ENCODE measurements around the gene MTERF1.

GRCh38 chr7:91880413-91881241, at the start of gene MTERF1:
- TF ChIP-seq CTCF (conservative IDR thresholded peaks at IDR 0.05 in 1 of 2, IDR thresholded peaks at IDR 0.05 in 1 of 2; ENCODE audit: low read depth in 1 of 2, low read length in 2 of 2): peak; percentile 91 to 98
- no peak for TF ChIP-seq EZH2 (IDR thresholded peaks at IDR 0.05; ENCODE audit: low read length, missing control alignments)

Measured in fibroblast of lung (primary cell).